Brain microvascular endothelial cell (primary cell): Measurements from ENCODE around the gene USP6NL.

ENCODE experiments used
- DNase-seq: peaks from one replicate; pipeline ENCODE4 v3.0.0-alpha.2; 2020
- H3K27ac ChIP-seq: fragments of 250-450 bp; sonication (Bioruptor Pico); 2 replicates; pipeline ENCODE4 v1.5.1; 2020; ENCODE audit warnings: mild to moderate bottlenecking, moderate library complexity
- H3K27me3 ChIP-seq: fragments of 250-450 bp; sonication (Bioruptor Pico); replicated peaks from 2 replicates; pipeline ENCODE4 v1.5.1; 2020; ENCODE audit warnings: mild to moderate bottlenecking
- H3K36me3 ChIP-seq: fragments of 250-450 bp; sonication (Bioruptor Pico); replicated peaks from 2 replicates; pipeline ENCODE4 v1.5.1; 2020; ENCODE audit warnings: mild to moderate bottlenecking
- H3K4me3 ChIP-seq: 2 replicates; pipeline ENCODE4 v1.5.1; 2011; ENCODE audit warnings: low read depth, mild to moderate bottlenecking, control low read depth, low read length, moderate library complexity
- CTCF ChIP-seq: IDR thresholded peaks from 2 replicates; pipeline ENCODE4 v1.5.1; 2011; ENCODE audit warnings: low read depth, mild to moderate bottlenecking, moderate library complexity, low read length, control low read depth, inconsistent platforms; ENCODE audit errors: missing control alignments
- in situ Hi-C: cut with HindIII; loops from 2 replicates; pipeline ENCODE4 v1.10.0; 2017; ENCODE audit warnings: low sequenced_read_pairs, low pct_ligation_motif_present

USP6NL gene

DNA sequence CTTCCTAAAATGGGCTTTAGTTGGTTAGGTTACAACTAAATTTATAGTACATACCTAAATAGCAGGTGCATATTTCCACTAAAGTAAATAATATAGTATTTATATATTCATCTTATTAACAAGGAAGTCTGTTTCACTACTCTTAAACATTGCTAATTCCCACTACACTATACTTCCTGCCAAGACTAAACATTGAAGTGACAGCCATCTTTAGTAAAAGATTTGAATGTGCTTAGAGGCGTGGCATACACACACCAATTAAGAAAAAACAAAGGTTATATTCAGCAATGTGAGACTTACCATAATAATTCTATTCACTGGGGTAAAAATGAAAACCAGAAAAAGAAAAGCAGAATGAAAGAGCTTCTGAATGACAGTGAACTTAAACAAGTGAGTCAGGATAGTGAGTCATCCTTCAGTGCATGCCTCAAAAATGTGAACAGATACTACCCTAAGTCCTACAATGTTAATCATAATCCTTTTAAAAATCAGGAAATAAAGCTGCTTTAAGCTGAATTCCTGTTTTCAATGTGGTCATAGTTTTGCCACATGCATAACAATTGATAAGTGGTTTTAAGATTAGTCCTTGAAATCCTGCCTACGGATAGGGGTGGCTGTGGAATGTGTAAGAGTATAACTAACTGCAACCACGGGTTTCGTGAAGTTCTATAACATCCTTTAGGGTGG, 59.4 kb downstream of the USP6NL start:
- peak overlapping the region; percentile 35 for H3K27ac ChIP-seq
- H3K27me3 ChIP-seq, result no peaks in the 10 kb centered on the region
- no peaks in the 10 kb centered on the region for H3K36me3 ChIP-seq
- TF ChIP-seq CTCF, result no peak
- H3K4me3 ChIP-seq, result no peak overlapping the region
- in situ Hi-C loops, result no loop called here
- peak; percentile 83 for DNase-seq

- Histone ChIP-seq H3K27ac (no peak overlapping the region), H3K36me3 (no peaks in the 10 kb centered on the region), H3K4me3 (no peak overlapping the region), H3K27me3 (no peaks in the 10 kb centered on the region)
- in situ Hi-C loops, result no loop called here
- TF ChIP-seq CTCF, result no peak
- no peak for DNase-seq
Observed at GRCh38 chr10:11551104-11551503, 60.3 kb downstream of the USP6NL start.

GRCh38 chr10:11548768-11549099, 62.7 kb downstream of the USP6NL start:
- no peak for TF ChIP-seq CTCF
- Histone ChIP-seq H3K27ac (no peak overlapping the region), H3K27me3 (no peaks in the 10 kb centered on the region), H3K4me3 (no peak overlapping the region), H3K36me3 (no peaks in the 10 kb centered on the region)
- no peak for DNase-seq
- in situ Hi-C loops, result no loop called here

DNA sequence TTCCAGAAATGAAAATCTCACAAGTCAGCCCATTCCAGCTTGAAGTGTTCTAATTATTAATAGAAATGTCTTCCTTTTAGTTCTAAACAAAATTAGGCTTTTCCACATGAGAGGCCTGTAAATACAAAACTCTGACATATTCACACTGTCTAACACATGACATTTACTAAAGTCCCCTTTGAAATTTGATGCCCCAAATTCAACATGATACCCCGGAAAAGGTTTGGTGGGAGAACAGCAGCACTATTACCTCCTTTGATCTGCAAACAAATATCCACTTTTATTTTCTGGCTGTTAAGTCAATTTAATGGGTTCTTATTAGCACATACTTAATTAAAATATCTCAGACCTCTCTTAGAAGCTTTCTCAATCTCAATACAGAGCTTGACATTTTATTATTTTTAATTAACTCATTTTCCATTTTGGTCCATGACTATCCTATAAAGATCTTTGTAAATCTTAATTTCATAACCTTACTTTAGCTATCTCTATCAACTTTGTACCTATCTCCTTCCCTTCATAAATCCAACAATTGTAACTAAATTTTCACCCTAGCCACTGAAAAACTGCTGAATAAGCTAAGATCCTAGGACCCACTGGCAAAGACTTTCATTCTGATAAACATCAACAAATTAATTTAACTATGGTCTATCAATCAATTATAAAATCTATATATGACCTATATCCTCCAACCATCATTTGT, 63.2 kb downstream of the USP6NL start:
- Histone ChIP-seq H3K27me3 (no peaks in the 10 kb centered on the region), H3K36me3 (no peaks in the 10 kb centered on the region), H3K27ac (no peak overlapping the region), H3K4me3 (no peak overlapping the region)
- no peak for DNase-seq
- no peak for TF ChIP-seq CTCF
- in situ Hi-C loops, result no loop called here

- no peak for DNase-seq
- in situ Hi-C loops, result no loop called here
Observed at GRCh38 chr10:11546581-11546980, 64.9 kb downstream of the USP6NL start.

More at GRCh38 chr10:11546581-11546980, 64.9 kb downstream of the USP6NL start:
- Histone ChIP-seq H3K27ac (no peak overlapping the region), H3K4me3 (no peak overlapping the region), H3K27me3 (no peaks in the 10 kb centered on the region), H3K36me3 (no peaks in the 10 kb centered on the region)
- no peak for TF ChIP-seq CTCF
